AG08395 (cell line): ENCODE results near the gene RNF150.

ENCODE experiments used
- DNase-seq: peaks from one replicate; pipeline ENCODE4 v3.0.0; 2012; ENCODE audit warnings: mixed read lengths, low spot score

Gene RNF150

GRCh38 chr4:140980426-140981200 lies 152.7 kb downstream of the RNF150 start:
- no peak for DNase-seq

DNA sequence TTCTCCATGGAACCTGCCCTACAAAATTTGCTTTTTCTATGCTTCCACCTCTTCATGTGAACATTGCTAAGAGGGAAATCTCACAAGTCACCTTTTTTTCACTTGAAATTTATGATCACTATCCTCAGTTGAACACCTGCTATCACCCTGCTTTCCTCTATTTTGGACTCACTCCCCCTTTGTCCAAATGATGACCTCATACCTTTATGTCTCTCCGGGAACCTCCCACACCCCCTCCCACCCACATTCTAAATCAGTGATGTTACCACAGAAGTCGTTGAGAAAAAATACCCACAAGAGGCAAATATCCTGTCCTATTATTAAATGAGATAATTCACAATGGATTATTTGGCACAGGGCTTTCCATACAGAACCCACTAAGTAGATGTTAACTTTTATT lies 156.5 kb downstream of the RNF150 start:
- DNase-seq = no peak

- no peak for DNase-seq
Measured at GRCh38 chr4:140971077-140971792, 162.0 kb downstream of the RNF150 start.

- DNase-seq = no peak
Measured at GRCh38 chr4:140969296-140969695, 164.0 kb downstream of the RNF150 start.

DNA sequence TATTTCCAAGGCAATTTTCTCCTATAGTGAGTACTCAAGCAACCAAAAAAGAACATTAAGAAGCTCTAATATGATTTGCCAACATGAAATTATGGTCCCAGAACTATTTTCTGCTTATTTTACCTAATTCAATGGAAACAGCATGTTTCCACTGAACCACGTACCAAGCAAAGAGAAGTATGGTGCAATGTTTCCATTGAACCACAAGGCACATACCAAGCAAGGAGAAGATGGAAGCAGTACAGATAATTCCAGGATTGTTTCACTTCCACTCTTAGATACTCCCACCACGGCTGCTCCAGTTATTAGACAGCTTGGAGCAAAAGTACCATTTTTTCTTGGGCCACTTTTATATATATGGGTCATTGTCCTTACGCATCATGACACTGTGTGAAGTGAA lies 164.9 kb downstream of the RNF150 start:
- DNase-seq = no peak

- no peak for DNase-seq
Measured at GRCh38 chr4:140963883-140964282, 169.4 kb downstream of the RNF150 start.

DNA sequence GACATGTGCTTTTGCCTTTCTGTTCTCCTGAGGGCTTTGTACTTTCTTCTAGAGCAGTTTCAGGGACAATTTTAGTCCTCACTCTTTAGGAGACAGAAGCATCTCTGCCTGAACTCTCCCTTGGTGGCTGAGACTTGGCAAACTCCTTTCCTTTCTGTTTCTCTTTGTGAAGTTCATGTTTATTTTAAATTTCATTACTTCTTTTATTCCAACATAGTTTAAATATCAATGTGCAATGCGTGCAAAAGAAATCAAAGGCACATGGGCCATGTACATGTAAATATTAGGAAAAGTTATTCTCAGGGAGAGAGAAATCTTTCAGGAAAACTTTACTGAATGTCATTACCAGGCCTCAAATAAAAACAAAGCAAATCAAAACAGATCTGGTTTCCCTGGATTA lies 177.6 kb downstream of the RNF150 start:
- DNase-seq = no peak

- DNase-seq = no peak
Measured at GRCh38 chr4:140952717-140953116, 180.6 kb downstream of the RNF150 start.

DNA sequence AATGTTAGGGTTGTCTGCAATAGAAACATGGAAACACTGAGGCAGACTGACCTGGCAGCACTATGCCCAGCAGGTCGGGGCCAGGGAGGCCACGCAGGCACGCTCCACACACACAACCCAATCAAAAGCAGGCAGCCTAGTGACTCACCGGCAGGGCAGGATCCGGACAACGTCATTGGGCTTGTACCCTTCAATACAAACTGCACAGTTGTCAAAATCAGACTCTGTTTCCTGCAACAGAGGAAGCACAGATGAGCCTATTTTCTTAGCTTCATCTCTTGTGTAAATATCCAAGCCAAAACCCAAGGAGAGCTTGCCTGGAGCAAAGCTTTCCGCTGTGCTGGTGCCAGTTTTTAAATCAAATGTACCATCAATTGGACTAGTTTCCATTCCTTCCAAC lies 185.8 kb downstream of the RNF150 start:
- DNase-seq = no peak

- DNase-seq = no peak
Measured at GRCh38 chr4:140945106-140945505, 188.2 kb downstream of the RNF150 start.

GRCh38 chr4:140944572-140944971 lies 188.7 kb downstream of the RNF150 start:
- DNase-seq = peak; percentile 29

DNA sequence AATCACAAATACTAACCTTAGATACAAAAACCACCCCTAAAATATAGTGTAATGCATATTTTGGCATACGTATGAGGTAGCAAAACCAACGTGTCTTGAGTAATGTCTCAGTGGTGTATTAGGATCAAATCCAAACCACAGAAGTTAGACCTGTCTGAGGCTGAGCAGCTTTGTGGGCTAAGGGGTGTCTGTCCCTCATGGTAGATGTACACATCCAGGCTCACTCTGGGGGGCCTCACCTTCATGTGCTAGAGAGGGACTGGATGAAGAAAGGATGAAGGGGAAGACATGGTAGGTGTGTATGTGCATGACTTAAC lies 189.1 kb downstream of the RNF150 start:
- no peak for DNase-seq

DNA sequence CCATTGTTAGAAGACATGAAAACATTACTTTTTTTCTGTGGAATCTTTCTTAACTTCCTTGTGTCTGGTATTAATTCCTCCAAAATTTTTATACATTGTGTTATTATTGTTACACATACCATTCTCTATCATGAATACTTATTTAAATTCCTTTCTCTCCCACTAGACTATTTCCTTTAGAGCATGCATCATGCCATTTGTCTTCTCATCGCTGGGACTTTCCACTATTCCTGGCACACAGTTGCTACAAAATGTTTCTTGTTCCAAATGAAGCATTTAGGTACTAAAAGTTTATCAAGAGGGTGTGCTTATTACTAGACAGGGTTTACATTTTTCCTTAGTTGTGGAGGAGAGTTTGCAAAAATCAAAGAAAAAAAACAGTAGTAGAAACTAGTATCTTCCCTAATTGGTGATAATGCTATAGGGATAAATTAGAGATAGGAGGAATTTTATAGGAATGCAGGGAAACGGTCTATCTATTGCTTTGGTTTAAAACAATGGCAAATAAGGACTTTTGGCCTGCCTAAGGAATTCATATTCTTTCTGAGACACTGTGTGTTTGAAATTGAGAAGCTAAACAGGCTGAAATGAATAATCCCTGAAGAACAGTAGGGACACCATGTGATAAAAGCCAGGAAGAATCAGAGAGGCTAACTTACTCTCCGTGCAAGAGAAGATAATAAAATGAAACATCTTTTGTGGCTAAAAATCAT lies 189.6 kb downstream of the RNF150 start:
- peak; percentile 58 for DNase-seq

DNA sequence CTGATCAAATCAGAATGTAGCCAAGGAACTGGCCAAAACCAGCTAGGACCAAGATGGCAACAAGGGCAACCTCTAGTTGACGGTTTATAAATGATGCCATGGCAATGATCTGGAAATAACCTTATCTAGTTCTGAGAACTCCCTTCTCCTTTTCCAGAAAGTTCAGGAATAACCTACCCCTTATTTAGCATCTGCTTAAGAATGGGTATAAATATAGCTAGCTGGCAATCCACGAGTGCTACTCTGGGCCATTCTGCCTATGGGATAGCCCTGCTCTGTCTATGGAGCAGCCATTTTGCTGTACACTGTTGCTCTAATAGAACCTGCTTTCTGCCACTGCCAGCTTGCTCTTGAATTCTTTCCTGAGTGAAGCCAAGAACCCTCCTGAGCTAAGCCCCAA lies 192.7 kb downstream of the RNF150 start:
- no peak for DNase-seq

GRCh38 chr4:140937866-140938265 lies 195.4 kb downstream of the RNF150 start:
- peak; percentile 90 for DNase-seq

DNA sequence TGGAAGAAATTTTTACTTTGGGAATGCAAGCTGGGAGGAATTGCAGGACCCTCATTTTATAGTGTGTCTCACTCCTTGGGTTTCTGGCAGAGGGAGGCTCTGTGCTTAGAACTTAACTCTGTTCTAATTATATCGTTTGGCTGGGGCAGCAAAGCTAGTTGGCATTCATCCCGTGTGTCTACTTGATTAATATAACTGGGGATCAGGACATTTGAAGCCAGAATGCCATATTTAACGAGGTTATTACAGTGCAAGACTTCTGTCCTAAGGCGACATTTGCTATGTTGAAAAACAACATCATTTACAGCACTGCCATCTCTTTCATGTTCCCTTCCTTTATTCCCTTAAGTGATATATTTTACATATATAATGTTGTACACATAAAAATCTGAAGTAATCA lies 198.0 kb downstream of the RNF150 start:
- DNase-seq = no peak

GRCh38 chr4:140932501-140933045 lies 200.7 kb downstream of the RNF150 start:
- no peak for DNase-seq

- DNase-seq = no peak
Measured at GRCh38 chr4:140931911-140932310, 201.4 kb downstream of the RNF150 start.

- DNase-seq = no peak
Measured at GRCh38 chr4:140930557-140930956, 202.7 kb downstream of the RNF150 start.

GRCh38 chr4:140930011-140930410 lies 203.3 kb downstream of the RNF150 start:
- DNase-seq = no peak

- peak; percentile 22 for DNase-seq
Measured at GRCh38 chr4:140928880-140929279, 204.4 kb downstream of the RNF150 start.

- DNase-seq = peak; percentile 41
Measured at GRCh38 chr4:140926672-140927071, 206.6 kb downstream of the RNF150 start.

GRCh38 chr4:140925417-140925816 lies 207.9 kb downstream of the RNF150 start:
- no peak for DNase-seq
